Fibroblast of skin of back (primary cell): Measurements from ENCODE around the gene SRD5A3.
"Not testable (repeated sequence)": the region's sequence is repeated elsewhere in the genome, so short reads cannot be mapped to it uniquely, and the experiment has no call there.

ENCODE experiments used
- DNase-seq: peaks from one replicate; pipeline ENCODE4 v3.0.0-alpha.2; 2013

The SRD5A3 gene

DNA sequence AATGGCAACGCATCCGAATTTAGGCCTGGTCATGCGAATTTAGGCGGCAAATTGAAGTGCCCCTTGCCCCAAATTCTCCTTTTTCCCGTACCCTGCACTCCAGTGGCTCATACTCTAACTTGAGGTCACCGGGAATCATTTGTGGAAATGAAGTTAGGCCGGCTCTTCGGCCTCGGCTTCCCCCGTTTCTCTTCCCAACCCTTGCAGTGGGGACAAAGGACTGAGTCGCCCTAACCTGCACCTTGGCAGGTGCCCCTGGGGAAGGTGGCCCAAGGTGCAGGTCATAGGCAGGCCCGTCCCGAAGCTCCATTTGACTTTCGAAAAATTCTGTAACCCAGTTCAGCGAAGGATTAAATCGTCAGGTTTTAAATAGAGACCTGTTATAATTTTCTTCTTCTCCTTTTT is 811 bp downstream of the SRD5A3 start:
- no peak for DNase-seq

DNA sequence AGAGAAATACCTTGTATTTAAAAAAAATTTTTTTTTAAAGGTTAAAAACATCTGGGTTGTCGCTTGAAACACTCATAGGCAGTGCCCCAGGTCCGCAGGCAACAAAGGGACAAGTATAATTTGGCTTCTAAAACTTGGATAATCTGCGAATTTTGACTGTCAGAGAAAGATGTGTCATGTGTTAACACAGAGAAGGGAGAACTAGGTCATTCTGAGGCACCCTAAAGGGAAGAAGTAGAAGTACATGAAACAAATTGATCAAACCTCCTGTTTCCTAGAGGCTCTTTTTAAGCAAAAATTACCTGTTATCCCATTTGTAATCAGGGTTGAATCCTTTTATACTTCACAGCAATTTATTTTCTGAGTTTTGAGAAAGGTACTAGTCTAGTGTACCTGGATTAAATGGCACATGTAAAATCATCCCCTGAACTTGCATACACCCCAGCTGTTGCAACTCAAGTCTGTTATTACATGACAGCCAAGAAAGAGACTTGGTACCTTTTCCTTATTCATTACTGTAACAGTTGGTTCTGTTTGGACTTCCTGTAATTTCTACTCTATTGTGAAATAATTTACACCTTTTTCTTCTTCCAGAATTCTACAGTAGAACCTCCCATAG is 1.7 kb downstream of the SRD5A3 start:
- DNase-seq: no peak

GRCh38 chr4:55348466-55348865 is 2.4 kb downstream of the SRD5A3 start:
- peak; percentile 72 for DNase-seq

- not testable (repeated sequence) for DNase-seq
These were observed 4.8 kb downstream of the SRD5A3 start for GRCh38 chr4:55350870-55351269.

GRCh38 chr4:55351824-55352223 is 5.8 kb downstream of the SRD5A3 start:
- no peak for DNase-seq

GRCh38 chr4:55352726-55353125 is 6.7 kb downstream of the SRD5A3 start:
- DNase-seq: no peak

GRCh38 chr4:55353228-55353747 is 7.2 kb downstream of the SRD5A3 start:
- not testable (repeated sequence) for DNase-seq

- no peak for DNase-seq
These were observed 8.6 kb downstream of the SRD5A3 start for GRCh38 chr4:55354648-55355047.

- DNase-seq: no peak
These were observed 9.5 kb downstream of the SRD5A3 start for GRCh38 chr4:55355555-55355954.

DNA sequence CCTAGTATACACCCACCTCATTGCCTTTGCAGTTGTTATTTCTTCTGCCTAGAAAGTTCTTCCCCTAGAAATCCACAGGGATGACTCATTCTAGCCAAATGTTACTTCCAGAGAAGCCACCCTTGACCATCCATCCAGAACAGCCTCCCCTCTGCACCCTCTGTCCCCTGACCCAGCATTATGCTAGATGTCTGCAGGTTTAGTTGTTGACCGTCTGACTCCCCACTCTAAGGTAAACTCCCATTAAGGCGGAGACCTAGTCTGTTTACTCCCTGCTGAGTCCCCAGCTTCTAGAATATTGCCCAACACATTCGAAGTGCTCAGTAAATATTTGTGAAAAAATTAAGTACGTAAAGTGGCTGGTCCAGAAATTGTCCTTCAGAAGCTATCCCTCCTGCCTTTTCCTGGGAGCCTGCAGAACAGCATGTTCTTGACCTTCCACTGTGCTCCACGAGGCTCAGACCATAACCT is 11.0 kb downstream of the SRD5A3 start:
- peak; percentile 64 for DNase-seq

DNA sequence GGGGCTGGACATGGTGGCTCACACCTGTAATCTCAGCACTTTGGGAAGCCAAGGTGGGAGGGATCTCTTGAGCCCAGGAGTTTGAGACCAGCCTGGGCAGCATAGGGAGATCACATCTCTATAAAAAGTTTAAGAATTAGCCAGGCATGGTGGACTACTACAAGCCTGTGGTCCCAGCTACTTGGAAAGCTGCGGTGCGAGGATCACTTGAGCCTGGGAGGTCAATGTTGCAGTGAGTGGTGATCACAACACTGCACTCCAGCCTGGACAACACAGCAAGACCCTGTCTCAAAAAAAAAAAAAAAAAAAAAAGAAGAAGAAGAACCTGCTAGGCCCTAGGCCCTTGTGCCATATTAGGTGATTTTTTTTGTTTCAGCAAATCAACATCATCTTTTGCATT is 12.2 kb downstream of the SRD5A3 start:
- no peak for DNase-seq

GRCh38 chr4:55358668-55359067 is 12.6 kb downstream of the SRD5A3 start:
- peak; percentile 85 for DNase-seq

- no peak for DNase-seq
These were observed 13.4 kb downstream of the SRD5A3 start for GRCh38 chr4:55359397-55359916.

- DNase-seq: not testable (repeated sequence)
These were observed 16.9 kb downstream of the SRD5A3 start for GRCh38 chr4:55362938-55363337.

- no peak for DNase-seq
These were observed 17.8 kb downstream of the SRD5A3 start for GRCh38 chr4:55363691-55364351.

DNA sequence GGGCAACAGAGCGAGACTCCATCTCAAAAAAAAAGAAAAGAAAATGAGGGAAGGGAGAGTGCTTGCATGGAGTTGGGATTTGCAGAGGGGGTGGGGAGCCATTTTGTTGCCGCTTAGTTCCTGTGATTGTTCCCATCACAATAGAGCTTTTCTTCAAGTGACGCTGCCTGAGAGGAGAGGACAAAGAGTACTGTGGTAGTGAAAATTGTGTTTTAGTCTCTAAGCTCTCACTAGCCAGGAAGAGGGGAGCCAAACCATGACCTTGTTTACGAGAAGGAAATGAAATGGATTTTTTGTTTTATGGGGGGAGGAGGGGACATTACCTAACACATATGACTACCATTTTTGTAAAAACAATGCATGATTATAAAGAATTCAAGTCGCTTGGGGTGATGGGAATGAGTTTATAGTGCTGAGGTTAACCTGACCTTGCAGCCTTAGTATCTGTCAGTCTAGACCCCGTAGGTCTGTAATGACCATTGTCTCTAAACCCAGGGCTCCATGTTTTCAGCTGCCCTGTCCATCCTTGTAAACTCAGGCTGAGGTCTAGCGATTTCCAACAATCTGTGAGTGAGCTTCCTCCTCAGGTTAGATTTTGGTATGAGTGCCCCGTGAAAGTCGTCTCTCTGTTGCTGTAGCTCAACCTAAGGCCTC is 18.8 kb downstream of the SRD5A3 start:
- DNase-seq: no peak

- DNase-seq: no peak
These were observed 19.3 kb downstream of the SRD5A3 start for GRCh38 chr4:55365345-55365728.

GRCh38 chr4:55366621-55367020 is 20.6 kb downstream of the SRD5A3 start:
- no peak for DNase-seq

DNA sequence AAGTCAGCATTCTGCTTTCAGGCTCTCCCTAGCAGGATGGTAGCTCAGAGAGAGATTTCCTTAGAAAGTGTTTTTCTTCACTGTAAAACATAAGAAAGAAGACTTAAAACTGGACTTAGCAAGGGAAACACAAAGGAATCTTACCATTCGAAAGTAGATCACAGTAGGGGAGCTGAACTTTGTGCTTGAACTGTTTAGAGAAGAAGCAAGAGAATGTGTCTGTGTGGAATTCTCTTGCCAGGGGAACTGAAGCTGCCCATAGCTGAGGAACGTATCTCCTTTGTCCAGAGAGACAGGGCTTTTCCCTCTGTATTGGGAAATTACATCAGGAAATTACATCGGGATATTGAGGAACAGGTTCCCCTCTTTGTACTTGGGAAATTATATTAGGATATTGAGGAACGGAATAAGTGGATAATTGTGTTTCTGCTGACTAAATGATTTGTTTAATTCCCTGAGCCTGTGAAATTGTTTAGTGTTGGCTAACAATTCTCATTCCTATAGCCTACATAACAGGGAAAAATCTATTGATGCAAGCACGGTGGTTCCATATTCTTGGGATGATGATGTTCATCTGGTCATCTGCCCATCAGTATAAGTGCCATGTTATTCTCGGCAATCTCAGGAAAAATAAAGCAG is 21.2 kb downstream of the SRD5A3 start:
- peak; percentile 39 for DNase-seq

DNA sequence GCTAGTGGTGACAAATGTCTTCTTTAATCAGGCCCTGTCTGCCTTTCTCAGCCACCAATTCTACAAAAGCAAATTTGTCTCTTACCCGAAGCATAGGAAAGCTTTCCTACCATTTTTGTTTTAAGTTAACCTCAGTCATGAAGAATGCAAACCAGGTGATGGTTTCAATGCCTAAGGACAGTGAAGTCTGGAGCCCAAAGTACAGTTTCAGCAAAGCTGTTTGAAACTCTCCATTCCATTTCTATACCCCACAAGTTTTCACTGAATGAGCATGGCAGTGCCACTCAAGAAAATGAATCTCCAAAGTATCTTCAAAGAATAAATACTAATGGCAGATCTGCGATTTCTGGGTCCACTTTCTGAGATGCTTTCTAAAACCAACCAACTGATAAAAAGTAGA is 23.9 kb downstream of the SRD5A3 start:
- DNase-seq: no peak

GRCh38 chr4:55372259-55372658 is 26.2 kb downstream of the SRD5A3 start:
- DNase-seq: peak; percentile 37

DNA sequence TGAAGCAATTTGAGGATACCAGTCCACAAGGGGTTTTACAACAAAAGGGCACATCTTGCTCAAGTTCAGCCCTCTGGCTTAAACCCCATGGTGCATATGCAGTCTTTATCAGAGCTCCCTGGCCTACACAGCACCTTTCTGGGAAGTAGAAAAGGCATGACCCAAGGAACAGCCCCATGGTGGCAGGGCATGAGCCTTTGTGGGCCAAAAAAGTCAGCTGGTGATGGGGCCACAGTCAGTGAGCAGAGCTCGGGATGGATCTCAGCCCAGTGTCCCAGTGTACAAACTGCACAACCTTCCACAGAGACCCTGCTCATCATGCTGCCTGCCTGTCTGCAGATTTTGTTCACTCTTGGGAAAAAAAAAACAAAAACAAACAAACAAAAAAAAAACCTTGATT is 27.4 kb downstream of the SRD5A3 start:
- DNase-seq: no peak

DNA sequence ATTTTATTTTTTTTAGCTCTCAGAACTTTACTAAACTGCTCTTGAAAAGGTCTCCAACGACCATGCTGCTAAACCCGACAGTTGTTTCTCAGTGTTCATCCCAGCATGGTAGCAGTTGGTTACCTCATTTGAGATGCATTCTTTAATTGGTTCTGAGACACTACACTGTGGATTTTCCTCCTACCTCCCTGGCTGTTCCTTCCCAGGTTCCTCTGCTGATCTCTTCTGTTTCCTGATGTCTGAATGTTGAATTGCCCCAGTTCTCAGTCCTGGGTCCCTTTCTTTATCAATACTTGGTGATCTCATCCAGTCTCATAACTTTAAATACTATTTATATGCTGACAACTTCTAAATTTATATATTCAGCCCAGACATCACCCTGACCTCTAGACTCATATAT is 30.7 kb downstream of the SRD5A3 start:
- no peak for DNase-seq
